ACHN (cell line): ENCODE data around the gene XIAP.
"Not testable (repeated sequence)": the region's sequence is repeated elsewhere in the genome, so short reads cannot be mapped to it uniquely, and the experiment has no call there.

Experiments
- DNase-seq: peaks from one replicate; pipeline ENCODE4 v3.0.0-alpha.2; 2015
- in situ Hi-C: cut with HindIII; loops from 2 replicates; pipeline ENCODE4 v1.10.0; 2017; ENCODE audit warnings: low sequenced_read_pairs, low pct_ligation_motif_present, low pct_unique_long_range_greater_than_20kb

The XIAP gene

DNA sequence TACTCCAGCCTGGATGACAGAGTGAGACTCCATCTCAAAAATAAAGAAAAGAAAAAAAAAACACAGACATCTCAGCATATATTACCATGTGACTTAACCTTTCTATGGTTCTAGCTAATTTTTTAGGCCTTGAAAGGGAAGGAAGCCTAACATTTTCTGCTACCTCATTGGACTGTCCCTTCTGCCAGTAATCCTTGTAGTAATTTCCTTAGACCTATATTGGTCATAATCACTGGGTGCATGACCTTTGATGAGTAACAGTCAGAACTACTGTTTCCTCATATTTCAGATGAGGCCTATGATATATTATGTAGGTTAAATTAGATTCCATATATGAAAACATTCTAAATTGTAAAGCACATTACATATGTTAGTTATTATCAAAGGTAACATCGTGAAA lies 9.6 kb downstream of the XIAP start:
- no peak for DNase-seq
- in situ Hi-C loops: no loop called here

DNA sequence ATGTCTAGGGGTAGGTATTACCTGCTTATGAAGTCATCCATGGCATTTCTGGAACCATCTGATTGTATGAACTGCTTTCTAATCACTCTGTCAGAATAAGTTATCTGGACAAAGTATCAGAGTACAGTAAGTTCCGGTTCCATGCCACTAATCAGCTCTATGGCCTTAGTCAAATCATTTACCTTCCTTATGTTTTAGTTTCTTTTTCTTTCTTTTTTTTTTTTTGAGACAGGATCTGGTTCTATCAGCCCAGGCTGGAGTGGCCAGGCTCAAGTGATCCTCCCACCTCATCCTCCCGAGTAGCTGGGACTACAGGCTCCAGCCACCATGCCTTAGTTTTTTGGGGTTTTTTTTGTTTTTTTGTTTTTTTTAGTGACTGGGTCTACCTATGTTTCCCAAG lies 11.5 kb downstream of the XIAP start:
- in situ Hi-C loops: no loop called here
- no peak for DNase-seq

DNA sequence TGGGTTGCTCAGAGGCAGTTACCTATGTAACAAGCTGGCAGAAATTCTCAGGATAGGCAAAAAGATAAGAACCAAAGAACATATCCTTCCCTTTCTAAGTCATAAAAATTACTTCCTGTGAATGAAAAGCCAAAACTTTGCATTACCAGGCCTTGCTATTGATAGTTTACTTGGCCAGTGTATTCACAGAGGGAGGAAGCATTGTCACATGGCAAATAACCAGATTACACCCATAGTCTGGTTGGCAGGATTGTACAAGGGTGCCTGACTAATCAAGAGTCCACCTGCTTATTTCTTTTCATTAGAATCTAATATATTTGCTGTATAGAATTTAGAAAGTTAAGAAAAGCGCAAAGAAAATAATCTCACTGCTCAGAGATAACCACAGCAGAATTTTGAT lies 14.1 kb downstream of the XIAP start:
- no peak for DNase-seq

DNA sequence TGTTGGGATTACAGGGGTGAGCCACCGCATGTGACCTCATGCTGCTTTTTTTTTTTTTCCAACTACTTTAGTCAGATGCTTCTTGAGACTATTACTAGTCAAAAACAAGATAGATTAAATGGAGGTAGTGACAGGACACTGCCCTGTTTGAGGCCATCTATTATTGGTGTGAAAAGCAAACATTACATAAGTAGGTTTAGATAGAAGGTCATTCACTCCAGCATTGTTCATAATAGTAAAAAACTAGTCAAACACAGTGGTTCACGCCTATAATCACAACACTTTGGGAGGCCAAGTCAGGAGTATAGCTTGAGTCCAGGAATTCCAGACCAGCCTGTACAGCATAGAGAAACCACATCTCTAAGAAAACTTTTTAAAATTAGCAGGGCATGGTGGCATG lies 16.3 kb downstream of the XIAP start:
- no peak for DNase-seq
- in situ Hi-C loops: no loop called here

More for the DNA sequence above, 14.1 kb downstream of the XIAP start:
- in situ Hi-C loops: no loop called here

DNA sequence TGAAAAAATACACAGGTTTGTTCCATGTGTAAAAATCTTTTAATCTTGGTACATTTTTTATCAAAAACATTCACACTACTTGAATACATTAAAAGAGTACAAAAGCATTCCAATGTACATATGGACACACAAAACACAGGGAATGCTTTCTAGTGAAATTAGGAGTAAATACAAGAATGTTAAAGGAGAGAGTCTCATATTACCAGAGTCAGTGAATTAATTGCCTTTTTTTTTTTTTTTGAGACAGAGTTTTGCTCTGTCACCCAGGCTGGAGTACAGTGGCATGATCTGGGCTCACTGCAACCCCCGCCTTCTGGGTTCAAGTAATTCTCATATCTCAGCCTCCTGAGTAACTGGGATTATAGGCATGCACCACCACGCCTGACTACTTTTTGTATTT lies 17.0 kb downstream of the XIAP start:
- in situ Hi-C loops: no loop called here
- DNase-seq: no peak

GRCh38 chrX:123878252-123878721 lies 18.4 kb downstream of the XIAP start:
- in situ Hi-C loops: no loop called here
- DNase-seq: no peak

DNA sequence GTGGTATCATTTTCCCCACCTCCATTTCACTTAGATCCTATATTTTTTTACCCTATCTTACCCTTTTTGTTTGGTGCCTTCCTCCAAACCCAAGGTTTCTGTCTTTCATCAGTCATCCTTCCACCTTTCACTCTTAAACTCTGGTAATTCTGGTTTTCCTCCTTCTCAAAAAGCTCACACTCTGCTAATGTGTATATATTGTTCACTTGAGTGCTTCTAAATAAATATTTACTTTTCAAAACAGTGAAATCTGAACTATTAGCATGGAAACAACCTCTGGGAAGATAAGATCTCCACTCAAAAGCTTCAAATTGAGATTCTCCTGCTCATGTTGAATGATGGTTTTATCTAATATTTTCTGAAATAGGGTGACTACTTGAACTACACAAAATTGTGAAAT lies 21.5 kb downstream of the XIAP start:
- in situ Hi-C loops: no loop called here
- DNase-seq: no peak

DNA sequence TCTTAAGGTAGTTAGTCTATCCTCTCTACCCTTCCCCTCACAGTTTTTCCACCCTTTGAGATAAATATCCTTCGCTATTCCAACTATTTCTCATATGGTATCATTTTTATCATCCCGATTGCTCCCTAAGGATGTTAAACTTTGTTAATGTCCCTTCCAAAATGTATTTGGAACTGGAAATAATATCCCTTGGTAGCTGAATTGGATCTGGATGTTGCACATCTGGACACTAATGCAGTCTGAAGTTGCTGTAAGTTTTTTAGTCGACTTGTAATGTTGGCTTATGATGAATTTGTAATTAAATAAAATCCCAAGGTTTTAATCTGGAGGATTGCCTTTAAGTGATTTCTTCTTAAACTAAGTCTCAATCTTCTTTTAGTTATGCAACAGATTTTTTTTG lies 22.5 kb downstream of the XIAP start:
- in situ Hi-C loops: no loop called here
- no peak for DNase-seq

DNA sequence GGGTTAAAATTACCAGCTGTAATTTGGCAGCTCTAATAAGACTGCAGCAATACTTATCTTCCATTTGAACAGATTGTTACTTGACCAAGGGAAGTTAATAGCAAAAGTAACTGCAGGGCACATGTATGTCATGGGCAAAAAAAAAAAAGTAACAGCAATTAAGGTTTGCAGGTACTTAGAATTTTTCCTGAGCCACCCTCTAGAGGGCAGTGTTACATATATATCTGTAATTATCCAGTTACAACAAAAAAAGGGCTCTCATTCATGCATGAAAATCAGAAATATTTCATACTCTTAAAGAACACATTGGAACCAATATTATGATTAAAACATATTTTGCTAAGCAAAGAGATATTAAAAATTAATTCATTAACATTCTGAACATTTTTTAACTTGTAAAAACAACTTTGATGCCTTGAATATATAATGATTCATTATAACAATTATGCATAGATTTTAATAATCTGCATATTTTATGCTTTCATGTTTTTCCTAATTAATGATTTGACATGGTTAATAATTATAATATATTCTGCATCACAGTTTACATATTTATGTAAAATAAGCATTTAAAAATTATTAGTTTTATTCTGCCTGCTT lies 25.1 kb downstream of the XIAP start:
- in situ Hi-C loops: no loop called here
- peak; percentile 47 for DNase-seq

DNA sequence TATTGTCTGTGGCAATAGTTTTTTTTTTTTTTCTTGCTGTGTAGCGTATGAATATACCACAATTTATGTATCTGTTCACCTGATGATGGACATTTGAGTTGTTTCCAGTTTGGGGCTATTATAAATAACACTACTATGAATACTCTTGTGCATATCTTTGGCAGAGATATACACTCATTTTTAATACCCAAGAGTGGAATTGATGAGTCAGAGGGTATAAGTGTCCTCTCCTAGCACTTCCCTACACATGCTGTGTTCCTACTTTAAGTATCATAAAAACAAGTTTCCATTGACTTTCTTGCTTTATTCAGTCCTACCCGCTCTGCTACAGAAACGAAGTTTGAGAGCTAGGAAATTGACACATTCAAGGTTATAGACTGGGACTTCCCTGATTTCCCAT lies 39.8 kb downstream of the XIAP start:
- in situ Hi-C loops: no loop called here
- DNase-seq: no peak

- in situ Hi-C loops, DNase-seq: not testable (repeated sequence)
Observed at GRCh38 chrX:123903261-123903660, 43.4 kb downstream of the XIAP start.

DNA sequence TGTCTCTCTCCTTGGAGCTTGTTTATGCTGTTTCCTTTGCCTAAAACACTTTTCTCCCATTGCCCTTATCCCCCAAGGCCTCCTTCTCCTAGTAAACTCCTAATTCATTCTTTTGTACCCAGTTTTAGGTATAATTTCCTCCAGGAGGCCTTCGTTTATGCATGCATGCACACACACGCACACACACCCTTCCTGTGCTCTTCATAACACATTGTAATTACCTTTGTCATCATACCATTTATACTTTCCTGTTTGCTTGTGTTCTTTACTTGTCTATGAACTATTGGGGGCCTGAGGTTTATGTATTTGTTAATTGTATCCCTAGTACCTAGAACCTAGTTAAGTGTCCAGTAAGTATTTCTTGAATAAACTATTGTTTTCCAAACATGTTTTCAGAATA lies 45.5 kb downstream of the XIAP start:
- in situ Hi-C loops: no loop called here
- DNase-seq: no peak

DNA sequence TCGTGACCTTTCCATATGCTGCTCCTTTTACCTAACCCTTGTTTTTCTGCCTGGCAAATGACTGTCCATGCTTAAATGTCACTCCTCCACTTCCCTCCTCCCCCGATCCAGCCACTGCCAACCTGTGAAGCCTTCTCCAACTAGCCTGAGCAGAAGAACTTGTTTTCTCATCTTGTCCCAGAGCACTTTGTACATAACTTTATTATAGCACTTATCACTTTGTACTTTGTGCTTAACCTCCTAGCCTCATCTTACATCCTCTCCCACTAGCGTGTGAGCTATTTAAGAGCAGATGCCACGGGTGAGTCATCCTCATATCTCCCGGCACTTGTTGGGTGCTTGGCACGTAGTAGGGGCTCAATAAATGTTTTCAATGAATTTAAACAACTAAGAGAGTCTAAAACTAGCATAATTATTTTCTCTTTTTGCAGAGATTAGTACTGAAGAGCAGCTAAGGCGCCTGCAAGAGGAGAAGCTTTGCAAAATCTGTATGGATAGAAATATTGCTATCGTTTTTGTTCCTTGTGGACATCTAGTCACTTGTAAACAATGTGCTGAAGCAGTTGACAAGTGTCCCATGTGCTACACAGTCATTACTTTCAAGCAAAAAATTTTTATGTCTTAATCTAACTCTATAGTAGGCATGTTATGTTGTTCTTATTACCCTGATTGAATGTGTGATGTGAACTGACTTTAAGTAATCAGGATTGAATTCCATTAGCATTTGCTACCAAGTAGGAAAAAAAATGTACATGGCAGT lies 46.9 kb downstream of the XIAP start:
- DNase-seq: no peak
- in situ Hi-C loops: no loop called here

DNA sequence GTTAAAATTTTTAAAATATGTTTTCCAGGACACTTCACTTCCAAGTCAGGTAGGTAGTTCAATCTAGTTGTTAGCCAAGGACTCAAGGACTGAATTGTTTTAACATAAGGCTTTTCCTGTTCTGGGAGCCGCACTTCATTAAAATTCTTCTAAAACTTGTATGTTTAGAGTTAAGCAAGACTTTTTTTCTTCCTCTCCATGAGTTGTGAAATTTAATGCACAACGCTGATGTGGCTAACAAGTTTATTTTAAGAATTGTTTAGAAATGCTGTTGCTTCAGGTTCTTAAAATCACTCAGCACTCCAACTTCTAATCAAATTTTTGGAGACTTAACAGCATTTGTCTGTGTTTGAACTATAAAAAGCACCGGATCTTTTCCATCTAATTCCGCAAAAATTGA lies 49.7 kb downstream of the XIAP start:
- in situ Hi-C loops: no loop called here

GRCh38 chrX:123917069-123917468 lies 57.2 kb downstream of the XIAP start:
- no peak for DNase-seq
- in situ Hi-C loops: no loop called here

More for the DNA sequence above, 49.7 kb downstream of the XIAP start:
- no peak for DNase-seq

- in situ Hi-C loops: no loop called here
- DNase-seq: no peak
Observed at GRCh38 chrX:123918106-123918721, 58.4 kb downstream of the XIAP start.

GRCh38 chrX:123920105-123920785 lies 60.4 kb downstream of the XIAP start:
- in situ Hi-C loops: no loop called here
- peak; percentile 28 for DNase-seq

DNA sequence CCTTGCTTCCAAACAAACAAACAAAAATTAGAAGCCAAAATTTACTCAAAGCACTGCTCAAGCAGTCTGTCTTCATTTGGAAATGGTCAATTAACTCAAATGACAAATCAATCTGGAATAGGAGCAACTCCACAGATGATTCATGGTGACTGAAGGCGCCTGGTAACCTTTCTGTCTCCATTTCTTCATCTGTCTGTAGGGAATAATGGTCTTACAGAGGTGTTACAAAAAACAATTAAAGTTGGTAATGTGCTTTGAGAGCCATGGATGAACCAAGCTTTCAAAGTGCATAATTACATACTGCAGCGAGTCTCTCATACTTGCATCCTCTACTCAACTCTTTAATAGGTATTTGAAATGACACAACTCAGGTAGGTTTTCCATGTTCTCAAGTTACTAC lies 63.4 kb downstream of the XIAP start:
- in situ Hi-C loops: no loop called here
- DNase-seq: no peak

- no peak for DNase-seq
- in situ Hi-C loops: no loop called here
Observed at GRCh38 chrX:123924186-123924585, 64.3 kb downstream of the XIAP start.
